Measurements from ENCODE around the gene ZFAND6.
"Not testable (repeated sequence)": the region's sequence is repeated elsewhere in the genome, so short reads cannot be mapped to it uniquely, and the experiment has no call there.

Gene ZFAND6

DNA sequence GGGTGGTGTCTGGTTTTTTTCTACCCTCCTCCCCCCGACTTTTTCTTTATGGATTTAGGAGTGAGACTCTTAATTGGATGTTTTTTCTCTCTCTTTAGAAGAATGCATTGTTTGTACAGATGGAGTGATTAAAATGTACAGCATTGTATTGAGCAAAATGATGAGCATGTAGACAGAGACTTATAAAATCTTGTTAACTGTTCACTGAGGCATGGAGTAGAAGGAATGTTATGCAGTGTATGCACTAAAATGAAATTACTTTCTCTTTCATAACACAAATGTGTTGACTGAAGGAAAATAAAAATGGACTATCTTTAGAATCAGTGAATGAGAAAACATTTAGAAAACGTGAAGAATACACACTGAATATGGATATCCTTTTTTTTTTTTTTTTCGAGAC, 39.8 kb downstream of the ZFAND6 start:
- DNase-seq (ENCODE audit: low read depth) = no peak

GRCh38 chr15:80099662-80100061, 40.2 kb downstream of the ZFAND6 start:
- not testable (repeated sequence) for DNase-seq (ENCODE audit: low read depth)

GRCh38 chr15:80100247-80100646, 40.8 kb downstream of the ZFAND6 start:
- DNase-seq (ENCODE audit: low read depth) = no peak

DNA sequence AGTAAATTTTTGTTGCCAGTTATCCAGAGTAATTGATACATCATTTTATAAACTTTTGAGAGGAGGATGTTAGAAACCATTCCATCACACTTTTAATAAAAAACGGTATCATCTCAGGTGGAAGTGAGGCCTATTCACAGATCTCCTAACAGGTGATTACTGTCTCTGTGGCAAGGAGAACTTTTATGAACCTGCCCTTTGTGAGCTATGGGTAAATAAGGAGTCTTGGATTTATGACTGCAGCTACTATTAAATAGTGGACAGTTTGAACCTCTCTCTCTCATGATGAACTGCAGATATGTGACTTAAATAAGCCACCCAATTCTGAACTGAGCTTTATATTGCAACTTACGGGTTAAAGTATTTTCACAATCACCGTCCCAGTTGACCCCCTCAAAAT, 45.7 kb downstream of the ZFAND6 start:
- DNase-seq (ENCODE audit: low read depth) = no peak

- no peak for DNase-seq (ENCODE audit: low read depth)
Observed at GRCh38 chr15:80105595-80105994, 46.1 kb downstream of the ZFAND6 start.

DNA sequence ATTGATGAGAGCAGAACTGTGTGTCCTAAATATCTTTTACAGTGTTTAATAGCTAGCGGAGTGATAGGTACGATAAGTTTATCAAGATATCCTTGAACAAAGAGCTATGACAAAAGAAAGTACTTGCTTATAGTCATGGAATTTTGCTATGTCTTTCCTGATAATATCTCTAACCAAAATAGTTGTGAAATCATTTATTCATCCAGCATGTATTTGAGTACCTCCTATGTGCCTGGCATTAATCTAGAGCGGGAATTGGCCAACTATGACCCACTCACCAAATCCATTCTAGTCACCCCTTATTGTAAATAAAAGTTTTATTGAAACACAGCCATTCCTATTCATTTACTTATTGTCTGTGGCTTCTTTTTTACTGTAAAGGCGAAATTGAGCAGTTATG, 46.6 kb downstream of the ZFAND6 start:
- DNase-seq (ENCODE audit: low read depth) = no peak

GRCh38 chr15:80107204-80107603, 47.7 kb downstream of the ZFAND6 start:
- DNase-seq (ENCODE audit: low read depth) = no peak

- DNase-seq (ENCODE audit: low read depth) = no peak
Observed at GRCh38 chr15:80107774-80108173, 48.3 kb downstream of the ZFAND6 start.

GRCh38 chr15:80109388-80109787, 49.9 kb downstream of the ZFAND6 start:
- DNase-seq (ENCODE audit: low read depth) = no peak

GRCh38 chr15:80110920-80111319, 51.4 kb downstream of the ZFAND6 start:
- DNase-seq (ENCODE audit: low read depth) = no peak

DNA sequence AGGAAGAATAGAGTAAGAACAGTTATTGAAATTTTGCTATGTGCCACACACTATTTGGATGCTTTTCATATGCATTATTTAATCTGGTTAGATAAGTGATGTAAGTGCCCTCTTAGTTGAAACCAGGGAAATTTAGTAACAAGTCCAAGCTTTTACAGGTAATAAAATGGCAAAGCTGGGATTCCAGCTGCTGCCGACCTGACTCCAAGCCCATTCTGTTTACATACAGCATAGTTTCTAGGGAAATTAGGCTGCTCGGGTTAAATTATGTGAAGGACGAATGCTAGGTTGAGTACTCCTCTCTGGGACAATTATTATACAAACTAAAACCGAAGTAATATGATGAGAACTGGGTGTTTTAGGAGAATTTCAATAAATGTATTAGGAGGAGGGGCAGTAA, 54.6 kb downstream of the ZFAND6 start:
- no peak for DNase-seq (ENCODE audit: low read depth)

GRCh38 chr15:80115021-80115420, 55.5 kb downstream of the ZFAND6 start:
- DNase-seq (ENCODE audit: low read depth) = no peak

GRCh38 chr15:80118956-80119355, 59.5 kb downstream of the ZFAND6 start:
- DNase-seq (ENCODE audit: low read depth) = no peak

- no peak for DNase-seq (ENCODE audit: low read depth)
Observed at GRCh38 chr15:80120636-80121035, 61.2 kb downstream of the ZFAND6 start.

GRCh38 chr15:80121546-80121945, 62.1 kb downstream of the ZFAND6 start:
- no peak for DNase-seq (ENCODE audit: low read depth)

GRCh38 chr15:80123034-80123433, 63.6 kb downstream of the ZFAND6 start:
- DNase-seq (ENCODE audit: low read depth) = no peak

DNA sequence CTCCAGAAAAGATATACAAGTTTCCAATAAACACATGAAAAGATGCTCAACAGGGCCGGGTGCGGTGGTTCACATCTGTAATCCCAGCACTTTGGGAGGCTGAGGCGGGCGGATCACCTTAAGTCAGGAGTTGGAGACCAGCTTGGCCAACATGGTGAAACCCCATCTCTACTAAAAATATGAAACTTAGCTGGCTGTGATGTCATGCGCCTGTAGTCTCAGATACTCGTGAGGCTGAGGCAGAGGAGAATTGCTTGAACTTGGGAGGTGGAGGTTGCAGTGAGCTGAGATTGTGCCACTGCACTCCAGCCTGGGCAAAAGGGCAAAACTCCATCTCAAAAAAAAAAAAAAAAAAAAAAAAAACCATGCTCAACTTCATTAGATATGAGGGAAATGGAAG, 67.8 kb downstream of the ZFAND6 start:
- DNase-seq (ENCODE audit: low read depth) = not testable (repeated sequence)

DNA sequence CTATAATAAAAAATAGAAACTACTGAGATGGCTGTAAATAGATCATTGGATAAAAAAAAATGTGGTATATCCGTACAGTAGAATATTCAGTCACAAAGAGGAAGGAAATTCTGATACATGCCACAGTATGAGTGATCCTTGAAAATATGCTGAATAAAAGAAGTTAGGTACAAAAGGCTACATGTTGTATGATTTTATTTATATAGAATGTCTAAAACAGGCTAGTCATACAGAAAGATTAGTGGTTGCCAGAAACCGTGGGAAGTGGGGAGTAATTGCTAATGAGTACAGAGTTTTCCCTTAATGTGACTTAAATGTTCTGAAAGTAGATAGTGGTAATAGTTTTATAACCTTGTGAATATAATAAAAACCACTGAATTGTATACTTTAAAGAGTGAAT, 68.4 kb downstream of the ZFAND6 start:
- no peak for DNase-seq (ENCODE audit: low read depth)

GRCh38 chr15:80132382-80132781, 72.9 kb downstream of the ZFAND6 start:
- no peak for DNase-seq (ENCODE audit: low read depth)

- no peak for DNase-seq (ENCODE audit: low read depth)
Observed at GRCh38 chr15:80136854-80137253, 77.4 kb downstream of the ZFAND6 start.

DNA sequence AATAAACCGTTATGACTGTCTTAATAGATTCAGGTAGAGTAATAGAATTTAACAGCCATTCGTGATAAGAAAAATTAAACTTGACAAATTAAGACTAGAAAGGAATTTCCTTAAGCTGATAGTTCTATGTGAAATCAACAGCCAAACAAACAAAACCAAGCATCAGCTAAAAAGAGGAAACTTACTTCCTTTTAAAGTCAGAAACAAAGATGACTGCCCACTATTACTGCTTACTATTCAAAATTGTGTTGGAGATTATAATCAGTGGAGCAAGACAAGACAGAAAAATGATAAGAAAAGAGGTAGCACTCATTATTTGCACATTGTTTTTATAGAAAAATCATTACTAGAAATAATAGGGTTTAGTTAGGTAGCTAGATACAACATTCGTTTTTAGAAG, 79.5 kb downstream of the ZFAND6 start:
- no peak for DNase-seq (ENCODE audit: low read depth)

- no peak for DNase-seq (ENCODE audit: low read depth)
Observed at GRCh38 chr15:80140909-80141308, 81.4 kb downstream of the ZFAND6 start.

DNA sequence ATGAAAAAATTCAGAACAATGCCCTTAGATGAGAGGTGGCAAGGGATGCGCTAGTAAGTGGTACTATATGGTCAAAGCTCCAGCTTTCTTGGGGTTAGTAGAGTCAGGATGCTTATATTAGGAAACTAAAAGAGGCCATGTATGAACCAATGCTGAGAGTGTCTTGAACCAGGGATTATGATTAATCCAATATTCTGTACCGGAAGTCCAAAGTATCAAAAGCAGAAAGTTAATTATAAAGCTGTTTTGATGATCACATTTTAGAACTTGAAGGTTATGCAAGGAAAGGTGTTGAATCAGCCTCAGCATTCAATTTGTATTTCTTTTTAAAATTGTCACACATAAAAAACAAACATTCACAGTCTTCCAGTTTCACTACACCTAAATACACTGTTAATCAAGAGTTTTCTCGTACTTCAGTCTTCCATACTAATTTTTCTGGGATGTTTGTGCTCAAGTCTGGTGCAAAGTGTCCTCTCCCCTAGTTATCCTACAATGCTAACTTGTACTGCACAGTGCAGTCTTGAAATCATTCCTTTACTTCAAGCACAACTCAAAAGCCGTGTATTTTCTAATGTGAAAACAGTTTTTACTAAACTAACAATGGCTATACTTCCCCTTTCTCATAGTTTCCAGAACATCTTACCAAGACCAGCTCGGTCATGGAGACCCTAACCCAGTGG, 82.6 kb downstream of the ZFAND6 start:
- no peak for DNase-seq (ENCODE audit: low read depth)

GRCh38 chr15:80142646-80143045, 83.2 kb downstream of the ZFAND6 start:
- no peak for DNase-seq (ENCODE audit: low read depth)

- DNase-seq (ENCODE audit: low read depth) = no peak
Observed at GRCh38 chr15:80151148-80151547, 91.7 kb downstream of the ZFAND6 start.

Measured in stimulated activated CD8-positive, alpha-beta memory T cell treated with anti-CD3 and anti-CD28 coated beads, Interleukin-12 subunit alpha, Interleukin-12 subunit beta, amount 100 ng/mL, for 4 hours (primary cell).